ENCODE results near the gene SYT5. TPM values are rescaled to one million over a fixed set of nuclear protein-coding genes. Genes with fewer than 3 reads are reported as not detected.

SYT5 gene
- total and polyA plus RNA-seq, 2 of the 13 experiments (the other 11 are each of a cell fraction or from before 2014, with no cell fraction given), result not detected

DNA sequence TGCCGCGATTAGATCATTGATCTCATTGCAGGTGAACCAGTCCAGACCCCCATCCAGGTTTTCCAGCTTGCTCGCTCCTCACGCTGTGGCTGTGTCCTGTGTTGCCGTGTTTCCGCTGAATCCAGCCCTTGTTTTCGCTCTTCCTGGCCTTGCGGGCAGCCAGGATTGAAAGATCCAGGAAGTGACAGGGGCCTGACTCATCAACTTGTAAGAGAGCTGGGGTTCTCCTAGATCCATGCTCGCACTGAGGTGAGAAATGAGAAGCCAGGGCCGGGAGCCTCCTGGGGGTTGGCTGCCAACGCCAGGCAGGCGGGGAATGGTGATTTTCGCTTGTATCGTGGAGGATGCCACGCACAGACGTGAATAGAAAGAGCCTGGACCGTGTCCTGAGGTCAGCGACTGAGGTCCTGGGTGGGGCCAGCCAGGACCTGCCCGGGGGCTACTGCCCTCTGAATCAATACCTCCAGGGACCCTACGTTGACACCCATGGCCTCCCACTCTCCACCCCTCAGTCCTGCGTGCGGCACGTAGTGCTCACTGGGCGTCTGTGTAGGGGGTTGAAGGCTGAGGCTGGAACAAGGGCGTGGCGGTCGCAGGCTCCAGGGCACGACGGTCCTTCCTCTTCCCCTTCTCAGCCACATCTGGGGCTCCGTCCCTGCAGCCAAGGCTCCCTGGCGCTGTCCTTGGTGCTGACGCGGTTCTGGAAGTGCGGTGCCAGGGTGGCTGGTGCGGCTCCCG is 36.5 kb upstream of the SYT5 start (continued):
- TF ChIP-seq, protein P1, sequence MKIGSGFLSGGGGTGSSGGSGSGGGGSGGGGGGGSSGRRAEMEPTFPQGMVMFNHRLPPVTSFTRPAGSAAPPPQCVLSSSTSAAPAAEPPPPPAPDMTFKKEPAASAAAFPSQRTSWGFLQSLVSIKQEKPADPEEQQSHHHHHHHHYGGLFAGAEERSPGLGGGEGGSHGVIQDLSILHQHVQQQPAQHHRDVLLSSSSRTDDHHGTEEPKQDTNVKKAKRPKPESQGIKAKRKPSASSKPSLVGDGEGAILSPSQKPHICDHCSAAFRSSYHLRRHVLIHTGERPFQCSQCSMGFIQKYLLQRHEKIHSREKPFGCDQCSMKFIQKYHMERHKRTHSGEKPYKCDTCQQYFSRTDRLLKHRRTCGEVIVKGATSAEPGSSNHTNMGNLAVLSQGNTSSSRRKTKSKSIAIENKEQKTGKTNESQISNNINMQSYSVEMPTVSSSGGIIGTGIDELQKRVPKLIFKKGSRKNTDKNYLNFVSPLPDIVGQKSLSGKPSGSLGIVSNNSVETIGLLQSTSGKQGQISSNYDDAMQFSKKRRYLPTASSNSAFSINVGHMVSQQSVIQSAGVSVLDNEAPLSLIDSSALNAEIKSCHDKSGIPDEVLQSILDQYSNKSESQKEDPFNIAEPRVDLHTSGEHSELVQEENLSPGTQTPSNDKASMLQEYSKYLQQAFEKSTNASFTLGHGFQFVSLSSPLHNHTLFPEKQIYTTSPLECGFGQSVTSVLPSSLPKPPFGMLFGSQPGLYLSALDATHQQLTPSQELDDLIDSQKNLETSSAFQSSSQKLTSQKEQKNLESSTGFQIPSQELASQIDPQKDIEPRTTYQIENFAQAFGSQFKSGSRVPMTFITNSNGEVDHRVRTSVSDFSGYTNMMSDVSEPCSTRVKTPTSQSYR (CRISPR knock-in tag; IDR thresholded peaks at IDR 0.05; ENCODE audit: borderline replicate concordance), result peak; percentile 86
- TF ChIP-seq, protein P2, sequence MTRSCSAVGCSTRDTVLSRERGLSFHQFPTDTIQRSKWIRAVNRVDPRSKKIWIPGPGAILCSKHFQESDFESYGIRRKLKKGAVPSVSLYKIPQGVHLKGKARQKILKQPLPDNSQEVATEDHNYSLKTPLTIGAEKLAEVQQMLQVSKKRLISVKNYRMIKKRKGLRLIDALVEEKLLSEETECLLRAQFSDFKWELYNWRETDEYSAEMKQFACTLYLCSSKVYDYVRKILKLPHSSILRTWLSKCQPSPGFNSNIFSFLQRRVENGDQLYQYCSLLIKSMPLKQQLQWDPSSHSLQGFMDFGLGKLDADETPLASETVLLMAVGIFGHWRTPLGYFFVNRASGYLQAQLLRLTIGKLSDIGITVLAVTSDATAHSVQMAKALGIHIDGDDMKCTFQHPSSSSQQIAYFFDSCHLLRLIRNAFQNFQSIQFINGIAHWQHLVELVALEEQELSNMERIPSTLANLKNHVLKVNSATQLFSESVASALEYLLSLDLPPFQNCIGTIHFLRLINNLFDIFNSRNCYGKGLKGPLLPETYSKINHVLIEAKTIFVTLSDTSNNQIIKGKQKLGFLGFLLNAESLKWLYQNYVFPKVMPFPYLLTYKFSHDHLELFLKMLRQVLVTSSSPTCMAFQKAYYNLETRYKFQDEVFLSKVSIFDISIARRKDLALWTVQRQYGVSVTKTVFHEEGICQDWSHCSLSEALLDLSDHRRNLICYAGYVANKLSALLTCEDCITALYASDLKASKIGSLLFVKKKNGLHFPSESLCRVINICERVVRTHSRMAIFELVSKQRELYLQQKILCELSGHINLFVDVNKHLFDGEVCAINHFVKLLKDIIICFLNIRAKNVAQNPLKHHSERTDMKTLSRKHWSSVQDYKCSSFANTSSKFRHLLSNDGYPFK (CRISPR knock-in tag; IDR thresholded peaks at IDR 0.05; ENCODE audit: borderline replicate concordance), result peak; percentile 79; the same call in 1 of the 2 replicates
- TF ChIP-seq TCF7L2 (IDR thresholded peaks at IDR 0.05; ENCODE audit: low read depth, low read length), result no peak
- TF ChIP-seq, protein P3, sequence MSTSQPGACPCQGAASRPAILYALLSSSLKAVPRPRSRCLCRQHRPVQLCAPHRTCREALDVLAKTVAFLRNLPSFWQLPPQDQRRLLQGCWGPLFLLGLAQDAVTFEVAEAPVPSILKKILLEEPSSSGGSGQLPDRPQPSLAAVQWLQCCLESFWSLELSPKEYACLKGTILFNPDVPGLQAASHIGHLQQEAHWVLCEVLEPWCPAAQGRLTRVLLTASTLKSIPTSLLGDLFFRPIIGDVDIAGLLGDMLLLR (CRISPR knock-in tag; IDR thresholded peaks at IDR 0.05), result peak; percentile 32; the same call in 1 of the 2 replicates
- peak; percentile 97 for TF ChIP-seq HOXD1 (CRISPR knock-in tag; IDR thresholded peaks at IDR 0.05)
- TF ChIP-seq RFXAP (CRISPR knock-in tag; IDR thresholded peaks at IDR 0.05; ENCODE audit: borderline replicate concordance), result peak; percentile 77
- TF ChIP-seq, protein P4, sequence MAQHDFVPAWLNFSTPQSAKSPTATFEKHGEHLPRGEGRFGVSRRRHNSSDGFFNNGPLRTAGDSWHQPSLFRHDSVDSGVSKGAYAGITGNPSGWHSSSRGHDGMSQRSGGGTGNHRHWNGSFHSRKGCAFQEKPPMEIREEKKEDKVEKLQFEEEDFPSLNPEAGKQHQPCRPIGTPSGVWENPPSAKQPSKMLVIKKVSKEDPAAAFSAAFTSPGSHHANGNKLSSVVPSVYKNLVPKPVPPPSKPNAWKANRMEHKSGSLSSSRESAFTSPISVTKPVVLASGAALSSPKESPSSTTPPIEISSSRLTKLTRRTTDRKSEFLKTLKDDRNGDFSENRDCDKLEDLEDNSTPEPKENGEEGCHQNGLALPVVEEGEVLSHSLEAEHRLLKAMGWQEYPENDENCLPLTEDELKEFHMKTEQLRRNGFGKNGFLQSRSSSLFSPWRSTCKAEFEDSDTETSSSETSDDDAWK (CRISPR knock-in tag; IDR thresholded peaks at IDR 0.05), result no peak
- TF ChIP-seq PRPF4 (IDR thresholded peaks at IDR 0.05; ENCODE audit: low read depth, low read length, poor library complexity, severe bottlenecking), result no peak
- TF ChIP-seq NONO (IDR thresholded peaks at IDR 0.05), result no peak
- peak; percentile 93 for TF ChIP-seq NONO (CRISPR knock-in tag; conservative IDR thresholded peaks at IDR 0.05)
- TF ChIP-seq ZBTB8A (CRISPR knock-in tag; IDR thresholded peaks at IDR 0.05; ENCODE audit: borderline replicate concordance, low read depth), result no peak
- peak; percentile 81 for TF ChIP-seq ZNF24 (IDR thresholded peaks at IDR 0.05)
- TF ChIP-seq, protein P5, sequence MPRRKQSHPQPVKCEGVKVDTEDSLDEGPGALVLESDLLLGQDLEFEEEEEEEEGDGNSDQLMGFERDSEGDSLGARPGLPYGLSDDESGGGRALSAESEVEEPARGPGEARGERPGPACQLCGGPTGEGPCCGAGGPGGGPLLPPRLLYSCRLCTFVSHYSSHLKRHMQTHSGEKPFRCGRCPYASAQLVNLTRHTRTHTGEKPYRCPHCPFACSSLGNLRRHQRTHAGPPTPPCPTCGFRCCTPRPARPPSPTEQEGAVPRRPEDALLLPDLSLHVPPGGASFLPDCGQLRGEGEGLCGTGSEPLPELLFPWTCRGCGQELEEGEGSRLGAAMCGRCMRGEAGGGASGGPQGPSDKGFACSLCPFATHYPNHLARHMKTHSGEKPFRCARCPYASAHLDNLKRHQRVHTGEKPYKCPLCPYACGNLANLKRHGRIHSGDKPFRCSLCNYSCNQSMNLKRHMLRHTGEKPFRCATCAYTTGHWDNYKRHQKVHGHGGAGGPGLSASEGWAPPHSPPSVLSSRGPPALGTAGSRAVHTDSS (CRISPR knock-in tag; conservative IDR thresholded peaks at IDR 0.05), result no peak
- peak; percentile 99 for TF ChIP-seq ZMYM3 (CRISPR knock-in tag; IDR thresholded peaks at IDR 0.05)
- TF ChIP-seq ZFP36 (IDR thresholded peaks at IDR 0.05; ENCODE audit: borderline replicate concordance, low read depth, low read length, partially characterized antibody), result no peak
- TF ChIP-seq ZNF781 (CRISPR knock-in tag; IDR thresholded peaks at IDR 0.05; ENCODE audit: borderline replicate concordance, not compliant biosample characterization), result peak; percentile 85
- TF ChIP-seq, protein P6, sequence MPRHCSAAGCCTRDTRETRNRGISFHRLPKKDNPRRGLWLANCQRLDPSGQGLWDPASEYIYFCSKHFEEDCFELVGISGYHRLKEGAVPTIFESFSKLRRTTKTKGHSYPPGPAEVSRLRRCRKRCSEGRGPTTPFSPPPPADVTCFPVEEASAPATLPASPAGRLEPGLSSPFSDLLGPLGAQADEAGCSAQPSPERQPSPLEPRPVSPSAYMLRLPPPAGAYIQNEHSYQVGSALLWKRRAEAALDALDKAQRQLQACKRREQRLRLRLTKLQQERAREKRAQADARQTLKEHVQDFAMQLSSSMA (CRISPR knock-in tag; IDR thresholded peaks at IDR 0.05), result peak; percentile 75; the same call in 1 of the 2 replicates
- TF ChIP-seq PHF21A (CRISPR knock-in tag; IDR thresholded peaks at IDR 0.05), result peak; percentile 92
